ENCODE data around the gene DENND1A.

DNA sequence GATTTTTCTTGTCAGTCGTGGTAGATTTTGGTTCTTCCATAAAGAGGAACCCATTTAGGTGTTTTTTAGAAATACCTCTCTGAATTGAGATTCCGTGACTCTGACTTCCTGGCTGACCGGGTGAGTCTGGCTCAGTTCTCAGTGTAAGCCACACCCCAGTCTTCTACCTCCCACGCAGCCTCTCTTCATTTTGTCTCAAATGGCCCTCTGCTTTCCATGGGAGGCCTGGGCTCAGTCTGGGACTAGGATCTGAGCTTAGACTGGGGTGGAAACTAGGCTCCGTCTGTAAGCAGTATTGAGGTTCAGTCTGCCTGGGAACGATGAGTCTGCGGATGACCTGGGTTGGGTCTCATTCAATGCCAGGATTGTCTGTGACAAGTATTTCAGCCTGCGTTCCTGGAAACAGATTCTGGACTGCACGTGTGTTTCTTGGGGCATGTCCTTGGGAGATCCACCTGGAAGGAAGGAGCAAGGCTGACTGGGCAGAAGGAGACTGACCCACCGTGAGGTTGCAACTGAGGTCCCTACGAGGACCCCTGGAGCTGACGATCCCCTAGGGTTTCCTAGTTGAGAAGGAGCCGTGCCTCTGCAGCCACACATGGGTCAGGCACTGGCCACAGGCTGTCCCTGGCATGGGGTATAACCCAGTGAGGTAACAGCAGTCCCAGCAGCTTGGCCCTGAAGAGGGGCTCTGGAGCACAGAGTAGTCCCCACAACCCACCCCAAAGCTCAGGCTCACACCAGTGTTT lies 586.3 kb downstream of the DENND1A start:
- TF ChIP-seq CTCF (IDR thresholded peaks at IDR 0.05; ENCODE audit: low read depth, low read length, missing input control): no peak
- TF ChIP-seq JUND (IDR thresholded peaks at IDR 0.05): no peak
- TF ChIP-seq, protein P1, sequence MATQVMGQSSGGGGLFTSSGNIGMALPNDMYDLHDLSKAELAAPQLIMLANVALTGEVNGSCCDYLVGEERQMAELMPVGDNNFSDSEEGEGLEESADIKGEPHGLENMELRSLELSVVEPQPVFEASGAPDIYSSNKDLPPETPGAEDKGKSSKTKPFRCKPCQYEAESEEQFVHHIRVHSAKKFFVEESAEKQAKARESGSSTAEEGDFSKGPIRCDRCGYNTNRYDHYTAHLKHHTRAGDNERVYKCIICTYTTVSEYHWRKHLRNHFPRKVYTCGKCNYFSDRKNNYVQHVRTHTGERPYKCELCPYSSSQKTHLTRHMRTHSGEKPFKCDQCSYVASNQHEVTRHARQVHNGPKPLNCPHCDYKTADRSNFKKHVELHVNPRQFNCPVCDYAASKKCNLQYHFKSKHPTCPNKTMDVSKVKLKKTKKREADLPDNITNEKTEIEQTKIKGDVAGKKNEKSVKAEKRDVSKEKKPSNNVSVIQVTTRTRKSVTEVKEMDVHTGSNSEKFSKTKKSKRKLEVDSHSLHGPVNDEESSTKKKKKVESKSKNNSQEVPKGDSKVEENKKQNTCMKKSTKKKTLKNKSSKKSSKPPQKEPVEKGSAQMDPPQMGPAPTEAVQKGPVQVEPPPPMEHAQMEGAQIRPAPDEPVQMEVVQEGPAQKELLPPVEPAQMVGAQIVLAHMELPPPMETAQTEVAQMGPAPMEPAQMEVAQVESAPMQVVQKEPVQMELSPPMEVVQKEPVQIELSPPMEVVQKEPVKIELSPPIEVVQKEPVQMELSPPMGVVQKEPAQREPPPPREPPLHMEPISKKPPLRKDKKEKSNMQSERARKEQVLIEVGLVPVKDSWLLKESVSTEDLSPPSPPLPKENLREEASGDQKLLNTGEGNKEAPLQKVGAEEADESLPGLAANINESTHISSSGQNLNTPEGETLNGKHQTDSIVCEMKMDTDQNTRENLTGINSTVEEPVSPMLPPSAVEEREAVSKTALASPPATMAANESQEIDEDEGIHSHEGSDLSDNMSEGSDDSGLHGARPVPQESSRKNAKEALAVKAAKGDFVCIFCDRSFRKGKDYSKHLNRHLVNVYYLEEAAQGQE (IDR thresholded peaks at IDR 0.05): no peak
- TF ChIP-seq, protein P2, sequence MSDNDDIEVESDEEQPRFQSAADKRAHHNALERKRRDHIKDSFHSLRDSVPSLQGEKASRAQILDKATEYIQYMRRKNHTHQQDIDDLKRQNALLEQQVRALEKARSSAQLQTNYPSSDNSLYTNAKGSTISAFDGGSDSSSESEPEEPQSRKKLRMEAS (IDR thresholded peaks at IDR 0.05): no peak
- no peak for TF ChIP-seq TAF1 (conservative IDR thresholded peaks at IDR 0.05)
